ENCODE results near the gene DCTN4.
"Not testable (repeated sequence)": the region's sequence is repeated elsewhere in the genome, so short reads cannot be mapped to it uniquely, and the experiment has no call there.

DCTN4 gene

DNA sequence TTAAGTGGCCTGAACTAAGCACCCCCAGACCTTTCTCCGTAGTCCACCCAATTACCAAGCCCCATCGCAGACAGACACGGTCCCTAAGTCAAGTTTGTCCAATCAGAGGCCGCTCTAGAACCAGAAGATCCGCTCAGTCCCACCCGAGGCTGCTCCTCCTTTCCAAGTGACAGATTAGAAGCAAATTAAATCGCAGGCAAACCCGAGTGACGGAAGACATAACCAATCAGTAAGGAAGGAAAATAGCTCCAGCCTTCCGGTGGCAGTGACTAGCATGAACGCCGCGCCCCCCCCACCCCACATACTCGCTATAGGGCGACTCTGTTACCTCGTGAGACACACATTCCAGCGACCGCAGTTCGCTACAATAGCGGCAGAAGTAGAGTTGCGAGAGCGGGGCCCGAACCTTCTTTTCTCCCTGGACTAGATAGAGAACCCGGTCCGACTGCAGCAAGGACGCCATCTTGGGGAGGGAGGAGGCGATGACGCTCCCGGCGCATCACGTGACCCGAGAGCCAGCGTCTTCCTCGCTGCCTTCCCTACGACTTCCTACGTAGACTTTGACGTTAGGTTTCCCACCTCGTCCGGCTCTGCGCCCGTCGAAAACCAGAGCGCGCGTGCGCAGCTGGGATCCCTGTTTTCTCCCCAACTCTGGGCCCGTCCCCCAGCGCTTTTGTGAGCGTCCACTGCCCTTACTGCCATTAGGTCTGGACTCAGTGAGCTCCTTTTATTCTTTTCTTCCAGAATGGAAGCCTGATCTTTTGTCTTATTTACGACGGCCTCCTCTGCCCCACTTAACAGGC lies at the start of gene DCTN4:
Gene DCTN4, minus strand, starts transcription at position 487 of the 803 bp plus-strand sequence. Its CDS starts 24 bp downstream, at position 463.
- DNase-seq = peak; percentile 97

DNA sequence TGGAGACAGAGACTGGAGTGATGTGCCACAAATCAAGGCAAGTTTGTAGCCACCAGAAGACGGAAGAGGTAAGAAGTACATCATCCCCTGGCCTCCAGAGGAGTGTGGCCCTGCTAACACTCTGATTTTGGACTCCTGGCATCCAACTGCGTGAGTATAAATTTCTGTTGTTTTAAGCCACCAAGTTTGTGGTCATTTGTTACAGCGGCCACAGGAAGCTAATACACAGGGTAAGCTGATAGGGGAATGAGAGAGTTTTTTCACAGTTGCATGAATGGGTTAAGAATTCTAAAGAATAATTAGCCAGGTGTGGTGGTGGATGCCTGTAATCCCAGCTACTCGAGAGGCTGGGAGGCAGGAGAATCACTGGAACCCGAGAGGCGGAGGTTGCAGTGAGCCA lies 45.6 kb upstream of the DCTN4 start:
- no peak for DNase-seq

DNA sequence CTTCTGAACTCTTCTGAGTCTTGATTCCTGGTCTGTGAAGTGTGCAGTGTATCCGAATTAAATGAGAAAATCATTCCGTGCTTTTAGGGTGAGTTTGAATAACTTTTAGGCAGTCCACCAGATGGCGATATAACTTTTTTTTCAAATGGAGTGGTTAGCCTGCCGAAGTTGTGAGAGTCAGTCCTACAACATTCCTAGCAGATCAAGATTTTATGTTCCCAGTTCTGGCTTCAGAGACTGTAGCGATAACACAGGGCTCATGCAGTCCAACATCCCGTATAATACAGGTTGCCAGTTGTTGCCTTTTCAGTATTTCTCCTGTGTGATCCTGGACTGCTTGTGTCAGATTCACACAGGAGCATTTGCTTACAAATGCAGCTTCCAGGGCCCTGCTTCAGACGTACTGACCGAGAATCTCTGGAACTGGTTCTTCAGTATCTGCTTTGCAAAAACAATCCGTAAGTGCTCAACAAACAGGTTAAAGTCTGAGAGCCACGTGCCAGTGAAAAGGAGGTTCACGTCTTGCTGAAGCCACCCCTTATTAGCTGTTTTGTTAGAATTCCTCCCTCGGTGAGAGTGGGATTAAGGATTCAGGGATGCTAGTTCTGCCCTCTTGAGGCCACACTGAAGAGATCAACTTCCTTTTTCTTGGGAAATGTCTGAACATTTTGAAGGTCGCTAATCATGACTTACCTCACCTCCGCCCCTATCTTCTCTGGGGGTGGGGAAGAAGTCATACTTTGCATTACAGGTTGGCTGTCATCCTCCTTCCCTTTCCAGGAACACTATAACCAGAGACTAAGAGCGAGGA lies 42.5 kb upstream of the DCTN4 start:
- DNase-seq = peak; percentile 19

DNA sequence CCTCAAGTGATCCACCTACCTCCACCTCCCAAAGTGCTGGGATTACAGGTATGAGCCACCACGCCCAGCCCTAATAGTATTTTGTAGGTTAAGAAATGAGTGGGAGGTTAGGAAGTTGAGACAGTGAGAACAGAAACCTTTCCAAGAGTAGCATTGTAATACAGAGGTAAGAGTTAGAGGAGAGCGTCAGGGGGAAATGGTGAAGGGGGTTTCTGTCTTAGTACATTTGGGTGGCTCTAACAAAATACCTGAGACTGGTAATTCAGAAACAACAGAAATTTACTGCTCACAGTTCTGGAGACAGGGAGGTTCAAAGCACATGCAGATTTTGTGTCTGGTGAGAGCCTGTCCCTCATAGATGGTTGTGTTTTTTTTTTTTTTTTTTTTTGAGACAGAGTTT lies 38.6 kb upstream of the DCTN4 start:
- no peak for DNase-seq

DNA sequence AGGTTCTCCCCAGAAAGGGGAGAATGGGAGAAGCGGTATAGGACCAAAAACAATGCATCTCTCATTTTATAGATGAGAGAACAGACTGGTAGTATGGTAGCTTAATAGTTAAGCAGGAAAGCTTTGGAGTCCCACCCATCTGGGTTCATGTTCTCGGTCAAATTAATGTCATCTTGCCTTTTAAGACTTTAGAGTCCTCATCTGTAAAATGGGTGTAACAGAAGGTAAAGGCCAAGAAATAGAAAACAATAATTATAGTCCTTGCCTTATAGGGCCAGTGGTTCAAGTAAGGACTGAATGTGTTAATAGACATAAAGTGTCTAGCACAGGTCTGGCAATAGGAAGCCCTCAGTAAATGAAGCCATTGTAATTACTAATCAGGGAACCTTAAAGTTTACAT lies 36.1 kb upstream of the DCTN4 start:
- DNase-seq = no peak

DNA sequence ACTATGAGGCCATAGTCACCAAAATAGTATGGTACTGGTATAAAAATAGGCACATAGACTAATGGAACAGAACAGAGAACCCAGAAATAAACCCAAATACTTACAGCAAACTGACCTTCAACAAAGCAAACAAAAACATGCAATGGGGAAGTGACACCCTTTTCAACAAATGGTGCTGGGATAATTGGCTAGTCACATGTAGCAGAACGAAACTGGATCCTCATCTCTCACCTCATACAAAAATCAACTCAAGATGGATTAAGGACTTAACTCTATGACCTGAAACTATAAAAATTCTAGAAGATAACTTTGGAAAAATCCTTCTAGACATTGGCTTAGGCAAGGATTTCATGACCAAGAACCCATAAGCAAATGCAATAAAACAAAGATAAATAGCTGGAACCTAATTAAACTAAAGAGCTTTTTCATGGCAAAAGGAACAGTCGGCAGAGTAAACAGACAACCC lies 34.6 kb upstream of the DCTN4 start:
- DNase-seq = not testable (repeated sequence)

DNA sequence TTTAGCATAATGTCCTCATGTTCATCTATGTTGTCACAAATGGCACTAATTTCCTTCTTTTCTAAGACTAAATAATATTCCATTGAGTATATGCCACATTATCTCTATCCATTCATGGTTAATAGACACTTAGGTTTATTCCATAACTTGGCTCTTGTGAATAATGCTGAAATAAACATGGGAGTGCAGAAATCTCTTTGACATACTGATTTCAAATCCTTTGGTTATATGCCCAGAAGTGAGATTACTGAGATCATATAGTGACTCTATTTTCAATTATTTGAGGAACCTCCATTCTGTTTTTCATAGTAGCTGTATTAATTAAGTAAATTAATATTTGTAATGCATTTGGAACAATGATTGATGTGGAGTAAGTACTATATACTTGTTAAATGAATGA lies 32.7 kb upstream of the DCTN4 start:
- DNase-seq = no peak

DNA sequence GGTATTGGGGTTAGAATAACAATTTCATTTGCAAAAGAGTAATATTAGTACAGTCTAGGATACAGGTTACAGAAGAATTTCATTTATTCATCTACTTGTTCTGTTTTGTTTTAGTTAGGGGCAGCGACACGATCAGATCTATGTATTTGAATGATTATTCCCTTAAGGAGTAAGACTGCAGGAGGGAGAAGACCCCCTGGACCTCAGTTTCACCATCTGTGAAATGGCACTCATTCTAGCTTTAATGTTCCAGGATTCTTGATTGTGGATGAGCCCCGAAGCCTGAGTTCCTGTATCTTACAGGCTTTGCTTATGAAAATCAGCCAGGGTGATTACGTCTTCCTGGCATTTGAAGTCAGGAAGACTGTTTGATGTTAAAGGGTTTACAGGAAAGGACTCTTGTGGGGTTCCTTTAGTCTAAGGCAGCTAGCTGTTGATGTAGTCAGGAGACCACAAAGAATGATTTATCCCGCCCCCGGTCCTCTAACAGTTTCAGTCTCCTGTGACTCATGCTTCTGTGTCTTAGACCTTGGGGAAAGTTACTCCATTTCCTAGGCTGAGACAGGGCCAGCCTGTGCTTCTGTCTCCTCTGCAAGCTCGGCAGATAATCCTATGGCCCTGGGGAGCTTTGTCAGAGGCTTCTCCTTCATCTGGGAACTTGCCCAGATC lies 31.3 kb upstream of the DCTN4 start:
- DNase-seq = no peak

DNA sequence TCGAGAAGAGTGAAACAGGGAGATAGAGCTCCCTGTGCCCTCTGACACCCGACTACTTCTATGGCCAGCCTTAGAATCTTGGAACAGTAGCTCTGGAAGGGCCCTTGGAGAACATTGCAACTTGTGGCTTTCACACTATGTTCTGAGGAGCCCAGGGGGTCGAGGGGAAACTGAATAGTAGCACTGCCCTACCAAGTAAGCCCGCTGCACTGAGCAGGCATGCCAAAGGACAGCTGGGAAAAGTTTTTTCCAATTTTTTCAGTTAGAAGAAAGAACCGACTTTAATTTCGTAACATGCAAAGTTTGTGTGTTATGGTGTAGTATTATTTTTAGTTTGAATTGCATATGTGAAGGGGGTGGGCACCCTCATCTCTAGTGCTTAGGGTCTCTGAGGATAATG lies 30.6 kb upstream of the DCTN4 start:
- DNase-seq = no peak

DNA sequence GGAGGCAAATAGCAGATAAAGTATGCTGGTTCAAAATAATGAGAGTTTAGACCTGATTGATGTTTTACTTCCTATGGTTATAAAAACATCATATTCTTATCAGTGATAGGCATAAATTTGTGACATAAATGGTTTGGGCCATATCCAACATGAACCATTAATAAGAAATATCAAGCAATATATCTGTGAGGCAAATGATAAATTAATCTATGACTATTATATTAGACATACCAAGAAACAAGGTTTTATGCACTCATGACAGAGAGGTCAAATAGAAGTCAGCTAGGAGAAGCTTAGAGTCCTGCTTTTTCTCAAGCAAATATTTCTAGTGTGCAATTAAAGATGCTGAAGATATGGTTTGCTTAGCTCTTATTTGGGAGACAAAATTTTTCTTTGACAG lies 30.2 kb upstream of the DCTN4 start:
- DNase-seq = no peak

DNA sequence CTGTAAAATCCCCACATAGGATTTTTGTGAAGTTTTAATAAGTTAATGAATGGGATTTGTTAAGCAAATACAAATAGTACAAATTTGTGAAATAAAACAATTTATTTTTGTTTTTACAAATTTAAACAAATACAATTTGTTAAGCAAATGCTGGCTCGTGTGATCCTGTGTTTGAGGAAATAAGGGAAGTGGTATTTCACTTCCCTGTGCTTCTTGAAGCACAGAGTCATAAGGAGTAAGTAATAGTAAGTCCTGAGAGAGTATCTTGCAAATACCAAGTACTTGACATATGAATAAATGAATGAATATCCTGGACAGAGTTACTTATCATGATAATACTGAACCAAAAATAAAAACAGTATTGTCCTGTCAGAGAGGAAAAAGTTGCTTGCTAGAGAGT lies 28.8 kb upstream of the DCTN4 start:
- no peak for DNase-seq

DNA sequence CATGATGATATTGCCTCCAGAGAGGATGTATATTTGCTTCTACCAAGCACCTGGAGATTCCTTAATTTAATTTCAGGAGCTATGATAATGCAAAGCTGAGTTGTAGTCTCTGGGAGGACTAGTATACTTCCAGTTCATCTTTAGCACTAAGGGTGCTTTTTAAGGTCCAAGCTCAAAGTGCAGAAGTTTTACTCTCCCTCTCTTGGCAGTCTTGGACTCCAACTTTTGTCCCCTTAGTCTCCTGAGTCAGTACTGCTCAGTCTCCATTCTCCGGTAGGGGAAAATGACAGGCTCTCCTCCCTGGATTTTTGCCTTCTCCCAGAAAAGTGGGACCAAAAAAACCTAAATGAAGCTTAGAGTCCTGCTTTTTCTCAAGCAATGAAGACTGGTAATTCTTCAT lies 28.1 kb upstream of the DCTN4 start:
- no peak for DNase-seq

DNA sequence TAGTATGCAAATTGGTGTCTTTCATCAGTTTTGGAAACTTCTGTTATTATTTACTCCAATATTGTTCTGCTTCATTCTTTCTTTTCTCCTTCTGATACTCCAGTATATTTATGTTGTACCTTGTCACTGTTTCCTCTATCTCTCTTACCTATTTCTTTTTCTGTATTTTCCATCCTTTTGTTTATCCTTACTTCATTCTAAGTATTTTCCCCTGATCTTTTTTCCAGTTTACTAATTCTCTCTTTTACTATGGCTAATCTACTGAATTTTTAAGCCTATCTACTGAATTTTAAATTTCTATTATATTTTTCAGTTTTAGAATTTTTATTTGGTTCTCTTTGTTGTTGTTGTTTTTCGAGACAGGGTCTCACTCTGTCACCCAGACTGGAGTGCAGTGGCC lies 27.1 kb upstream of the DCTN4 start:
- no peak for DNase-seq

DNA sequence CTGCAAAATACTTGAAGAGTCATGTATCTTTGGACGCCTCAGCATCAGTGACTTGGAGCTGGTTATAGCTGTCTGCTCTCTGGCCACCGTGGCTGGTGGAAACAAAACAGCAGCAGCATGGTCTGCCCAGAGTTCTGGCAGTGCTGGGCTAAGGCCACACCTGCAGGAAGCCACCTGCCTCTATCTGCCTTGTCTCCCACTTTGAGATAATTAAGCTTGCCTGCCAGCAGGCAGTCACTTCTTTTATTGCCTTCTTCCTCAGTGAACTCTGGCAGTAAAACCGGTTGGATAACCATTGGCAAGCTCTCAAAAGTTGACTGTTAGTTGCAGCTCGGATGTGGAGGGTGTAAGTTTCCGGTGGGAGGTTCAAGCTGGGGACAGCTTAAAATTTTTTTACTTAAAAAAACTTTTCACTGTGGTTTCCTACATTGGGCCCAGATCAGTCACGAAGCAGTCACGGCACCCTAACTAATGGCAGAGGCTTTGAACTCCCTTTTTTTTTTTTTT lies 24.7 kb upstream of the DCTN4 start:
- DNase-seq = peak; percentile 16

DNA sequence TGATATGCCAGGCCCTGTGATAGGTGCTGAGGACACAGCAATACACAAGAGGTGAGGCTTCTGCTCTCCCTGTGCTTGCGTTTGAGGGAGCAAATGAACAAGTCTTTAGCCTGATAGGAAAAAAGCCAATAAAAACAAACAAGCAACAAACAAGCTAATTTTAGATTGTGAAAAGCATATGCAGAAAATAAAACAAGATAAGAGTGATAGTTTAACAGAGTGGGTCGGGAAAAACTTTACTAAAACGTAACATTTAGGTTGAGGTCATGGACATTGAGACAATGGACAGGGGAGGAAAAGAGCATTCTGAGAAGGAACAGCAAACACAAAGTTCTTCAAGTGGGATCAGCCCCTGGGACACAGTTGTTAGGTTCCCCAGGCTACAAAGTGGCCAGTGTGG lies 24.0 kb upstream of the DCTN4 start:
- no peak for DNase-seq

DNA sequence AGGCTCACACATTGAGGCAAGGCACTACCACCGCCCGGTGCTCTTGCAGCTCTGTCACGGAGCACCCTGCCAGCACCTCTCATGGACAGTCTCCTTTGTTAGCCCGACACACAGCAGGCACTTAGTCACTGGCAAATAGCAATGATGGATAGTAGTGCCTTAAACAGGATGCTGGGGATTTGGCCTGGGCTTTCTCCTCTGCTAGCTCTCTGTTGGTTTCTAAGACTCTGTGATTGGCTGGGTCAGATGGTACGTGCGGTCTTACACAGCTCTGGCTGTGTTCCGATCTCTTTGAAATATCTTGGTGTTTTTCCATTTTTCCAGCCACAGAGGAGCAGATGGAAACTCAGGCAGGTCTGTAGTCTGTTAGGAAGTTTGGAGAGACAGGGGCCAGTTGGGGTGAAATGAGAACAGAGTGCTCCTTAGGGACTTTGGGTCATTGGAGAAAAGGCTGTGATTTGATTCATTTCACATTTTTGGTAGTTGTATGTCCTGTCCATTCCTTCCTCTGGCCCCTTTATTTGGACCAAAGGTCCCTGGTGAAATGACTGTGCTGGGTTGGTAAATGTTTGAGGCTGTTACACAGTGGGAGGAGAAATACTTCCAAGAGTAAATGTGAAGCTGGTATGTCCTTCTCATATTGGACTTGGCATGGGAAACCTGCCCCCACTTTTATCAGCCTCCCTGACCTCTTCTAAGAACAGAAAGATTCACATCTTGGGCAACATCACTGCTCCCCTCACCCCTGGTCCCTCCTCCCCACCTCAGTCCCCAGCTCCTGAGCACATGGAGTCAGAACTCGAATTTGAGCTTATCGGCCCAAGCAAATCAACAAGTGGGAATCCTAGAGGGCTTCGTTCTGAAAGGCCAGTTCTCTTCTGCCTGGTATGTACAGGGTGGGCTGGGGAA lies 23.1 kb upstream of the DCTN4 start:
- DNase-seq = no peak

DNA sequence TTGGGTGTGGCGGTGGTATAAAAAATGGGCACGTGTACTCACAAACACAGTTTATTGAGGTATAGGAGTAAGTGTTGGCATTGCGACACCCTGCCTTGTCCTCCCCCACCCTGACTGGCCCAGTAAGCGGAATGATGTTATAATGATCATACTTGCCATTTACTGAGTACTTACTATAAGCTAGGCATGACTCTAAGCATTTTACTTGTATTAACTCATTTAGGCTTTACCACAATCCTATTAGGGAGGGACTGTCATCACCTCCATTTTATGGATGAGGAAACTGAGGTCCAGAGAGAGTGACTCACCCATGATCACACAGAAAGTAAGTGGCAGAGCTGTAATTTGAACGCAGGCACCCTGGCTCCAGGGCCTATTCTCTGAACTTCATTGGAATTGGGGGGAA lies 22.0 kb upstream of the DCTN4 start:
- no peak for DNase-seq

DNA sequence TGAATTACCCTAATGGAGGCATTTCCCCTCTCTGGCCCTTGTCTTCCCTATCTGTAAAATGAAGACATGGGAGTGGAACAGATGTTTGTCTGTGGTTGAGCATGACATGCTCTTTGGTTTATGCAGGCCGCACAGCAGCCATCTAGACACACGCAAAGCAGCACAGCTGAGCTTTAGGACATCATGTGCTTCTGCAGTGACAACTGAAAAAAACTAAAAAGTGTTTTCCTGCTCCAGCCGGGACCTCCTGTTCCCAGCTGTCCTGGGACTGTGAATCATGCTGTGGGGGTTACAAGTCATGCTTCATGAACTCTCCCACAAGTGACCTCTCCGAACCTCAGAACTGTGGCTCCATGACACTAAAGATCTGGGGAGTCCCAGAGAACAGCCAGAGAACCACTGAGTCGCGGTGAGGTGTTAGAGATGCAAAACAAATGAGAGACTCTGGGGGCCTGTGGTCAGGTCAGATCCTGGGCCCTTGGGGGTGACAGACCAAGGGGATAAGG lies 21.4 kb upstream of the DCTN4 start:
- DNase-seq = no peak

DNA sequence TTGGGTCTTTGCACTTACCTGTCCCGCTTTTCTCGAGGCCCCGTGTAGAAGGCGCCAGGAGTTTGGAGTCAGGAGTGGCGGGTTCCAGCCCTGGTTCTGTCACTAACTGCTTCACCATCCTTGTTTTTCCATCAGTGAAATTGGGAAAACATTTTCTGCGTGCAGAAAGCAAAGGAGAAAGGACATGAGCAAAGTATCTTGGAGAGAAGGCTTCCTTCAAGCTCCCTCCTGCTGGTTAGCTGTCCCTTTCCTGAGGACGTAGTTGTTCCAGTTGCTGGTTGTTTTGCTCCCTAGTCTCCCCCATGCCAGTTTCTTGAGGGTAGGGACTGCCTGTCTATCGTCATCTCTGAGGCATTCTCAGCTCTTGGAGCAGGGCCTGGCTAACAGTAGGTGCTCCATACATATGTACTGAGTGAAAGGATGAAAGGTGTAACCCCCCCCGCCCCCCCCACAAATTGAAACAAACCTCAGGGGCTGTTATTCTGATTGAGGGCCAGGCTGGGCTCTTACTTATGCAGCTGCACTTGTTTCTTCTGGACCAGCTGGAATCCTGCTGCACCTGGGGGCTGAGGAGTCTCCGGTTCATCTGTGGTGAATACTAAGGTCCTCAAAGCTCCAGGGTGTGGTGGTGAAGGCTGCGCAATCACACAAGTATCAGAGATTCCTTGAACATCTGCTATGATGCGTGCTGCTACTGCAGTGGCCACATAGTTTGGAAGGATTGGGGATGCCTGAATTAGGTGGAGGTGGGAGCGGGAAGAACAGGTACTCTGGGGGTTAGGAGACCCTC lies 20.8 kb upstream of the DCTN4 start:
- no peak for DNase-seq

DNA sequence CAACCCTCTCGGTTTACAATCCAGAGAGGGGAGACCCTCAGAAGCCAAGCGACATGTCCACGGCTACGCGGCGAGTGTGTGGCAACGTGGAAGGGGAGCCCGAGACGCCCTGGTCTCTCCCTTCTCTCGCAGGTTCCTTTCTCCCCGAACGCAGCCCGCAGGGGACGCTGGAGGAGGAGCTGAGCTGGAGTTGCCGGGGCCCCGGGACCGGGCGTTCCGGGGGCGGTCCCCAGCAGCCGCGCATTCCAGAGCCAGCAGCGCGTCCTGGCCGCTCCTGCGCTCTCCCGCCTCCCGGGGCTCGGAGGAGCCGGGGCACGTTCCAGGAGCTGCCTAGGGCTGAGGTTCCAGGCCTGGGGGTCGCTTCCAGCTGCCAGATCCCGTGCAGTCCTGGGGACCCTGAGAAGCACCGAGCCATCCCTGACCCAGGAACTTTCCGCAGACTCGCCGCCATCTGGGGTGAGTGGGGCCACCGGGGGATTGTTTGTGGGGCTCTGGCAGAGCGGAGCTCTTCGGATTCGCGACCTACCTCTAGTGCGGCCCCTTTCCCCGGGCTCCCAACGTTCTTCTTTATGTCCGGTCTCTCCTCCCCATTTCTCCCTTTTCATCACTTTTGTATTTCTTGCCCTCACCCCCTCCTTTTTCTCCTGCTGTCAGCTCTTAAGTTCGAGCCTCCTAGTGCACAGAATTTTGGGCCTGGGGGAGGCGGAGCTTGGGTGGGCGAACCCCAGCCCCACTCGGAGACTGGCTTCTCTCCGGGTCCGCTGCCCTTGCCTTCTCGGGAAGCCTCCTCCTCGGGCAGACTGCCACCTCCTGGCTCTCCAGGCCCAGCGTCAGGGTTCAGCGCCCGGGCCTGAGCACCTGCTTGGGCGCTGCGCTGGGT lies 19.9 kb upstream of the DCTN4 start, which contains the start of gene SMIM3:
Gene SMIM3, plus strand, starts transcription at position 241 of the 880 bp plus-strand sequence. CDS start 16,684 bp downstream, outside the sequence.
- peak; percentile 35 for DNase-seq

Data from NCI-H1092 treated with DMSO at 0.1 percent for 48 hours (cell line).